Endothelial cell of umbilical vein (primary cell): ENCODE measurements around the gene GUCA1A. TPM values are rescaled to one million over a fixed set of nuclear protein-coding genes. Genes with fewer than 3 reads are reported as not detected.

ENCODE experiments used
- BruUV-seq: library from RNA; stranded (reverse); fragments of 400-500 nt; replicated peaks from 2 replicates; lab custom pipeline; 2021; lab: Mats Ljungman, UMichigan
- CTCF ChIA-PET: fragments of 300-600, 350-600 bp; sonication (Branson Sonifier 250); formaldehyde crosslinking; loops from one replicate; lab custom pipeline; 2021; ENCODE audit warnings: antibody characterized with exemption, inconsistent platforms; lab: Charles Lee
- POLR2A ChIA-PET: fragments of 300-600, 350-600 bp; sonication (Branson Sonifier 250); formaldehyde crosslinking; loops from one replicate; lab custom pipeline; 2021; ENCODE audit warnings: antibody characterized with exemption, inconsistent platforms; lab: Charles Lee
- DNase-seq: peaks from one replicate; pipeline ENCODE4 v3.0.0-alpha.2; 2011; ENCODE audit warnings: low read depth, low spot score
- FAIRE-seq: peaks from 2 replicates; lab custom pipeline; 2011; peaks lifted over from hg19 to GRCh38; lab: Jason Lieb, UNC
- H2AFZ ChIP-seq: 2 replicates; pipeline ENCODE4 v1.6.0; 2012; ENCODE audit warnings: low read depth, low read length, control low read depth, inconsistent platforms
- H3K27ac ChIP-seq: 2 replicates; pipeline ENCODE4 v1.5.1; 2011; ENCODE audit warnings: low read depth, mild to moderate bottlenecking, control low read depth, low read length, moderate library complexity; ENCODE audit not compliant: insufficient read depth
- H3K27me3 ChIP-seq, 2 experiments: 2 replicates each; pipeline versions ENCODE4 v1.6.0 to v1.6.1; 2011; ENCODE audit warnings: low read length in 2 of 2, mixed read lengths in 1 of 2; ENCODE audit not compliant: control insufficient read depth in 2 of 2, insufficient read depth in 2 of 2
- H3K36me3 ChIP-seq, 2 experiments: 2 replicates in 1 of 2; 3 replicates in 1 of 2; pipeline ENCODE4 v1.5.1; 2011; ENCODE audit warnings: low read length in 2 of 2, mild to moderate bottlenecking in 1 of 2, moderate library complexity in 1 of 2; ENCODE audit not compliant: control insufficient read depth in 2 of 2, insufficient read depth in 2 of 2; ENCODE audit errors: extremely low read depth in 1 of 2
- H3K4me1 ChIP-seq: 3 replicates; pipeline ENCODE4 v1.5.1; 2011; ENCODE audit warnings: mild to moderate bottlenecking, low read length; ENCODE audit not compliant: control insufficient read depth, insufficient read depth; ENCODE audit errors: extremely low read depth
- H3K4me2 ChIP-seq: 2 replicates; pipeline ENCODE4 v1.6.1; 2011; ENCODE audit warnings: low read length, control low read depth, mixed read lengths; ENCODE audit not compliant: insufficient read depth
- H3K4me3 ChIP-seq, 3 experiments: fragments of 200-600 bp in 1 of 3; sonication (generic), shearing (Covaris generic) in 1 of 3; replicated peaks in 1 of 3; 2 replicates each; pipeline ENCODE4 v1.5.1; 2011 to 2016; ENCODE audit warnings: control low read depth in 3 of 3, low read length in 3 of 3, mild to moderate bottlenecking in 2 of 3, inconsistent platforms in 1 of 3, low read depth in 1 of 3, moderate library complexity in 1 of 3; ENCODE audit not compliant: insufficient read depth in 1 of 3
- H3K79me2 ChIP-seq: 2 replicates; pipeline ENCODE4 v1.6.0; 2012; ENCODE audit warnings: low read length, inconsistent platforms; ENCODE audit not compliant: control insufficient read depth, insufficient read depth
- H3K9ac ChIP-seq: replicated peaks from 2 replicates; pipeline ENCODE3; 2011; ENCODE audit warnings: low read length, control low read depth; ENCODE audit not compliant: insufficient read depth; ENCODE audit errors: extremely low read depth
- H3K9me1 ChIP-seq: replicated peaks from 3 replicates; pipeline ENCODE4 v1.6.0; 2011; ENCODE audit warnings: mild to moderate bottlenecking, low read length; ENCODE audit not compliant: control insufficient read depth, insufficient read depth; ENCODE audit errors: extremely low read depth
- H3K9me3 ChIP-seq: replicated peaks from 2 replicates; pipeline ENCODE4 v1.5.1; 2012; ENCODE audit warnings: low read length, inconsistent platforms; ENCODE audit not compliant: control insufficient read depth, insufficient read depth
- H4K20me1 ChIP-seq: replicated peaks from 2 replicates; pipeline ENCODE3; 2011; ENCODE audit warnings: mild to moderate bottlenecking, low read length; ENCODE audit not compliant: control insufficient read depth, insufficient read depth; ENCODE audit errors: extremely low read depth
- EZH2 ChIP-seq: IDR thresholded peaks from 2 replicates; pipeline ENCODE4 v1.6.1; 2012; ENCODE audit warnings: borderline replicate concordance, low read depth, mild to moderate bottlenecking, moderate library complexity, low read length, inconsistent platforms; ENCODE audit not compliant: severe bottlenecking
- FOS ChIP-seq: IDR thresholded peaks from 2 replicates; pipeline ENCODE4 v1.6.1; 2011; ENCODE audit warnings: mild to moderate bottlenecking, low read length, moderate library complexity, borderline replicate concordance; ENCODE audit not compliant: insufficient read depth
- GATA2 ChIP-seq: IDR thresholded peaks from 2 replicates; pipeline ENCODE4 v1.7.0; 2011; ENCODE audit warnings: low read depth, mild to moderate bottlenecking, moderate library complexity, mixed read lengths, low read length; ENCODE audit not compliant: insufficient read length, insufficient read depth
- JUN ChIP-seq: IDR thresholded peaks from 2 replicates; pipeline ENCODE4 v1.6.1; 2011; ENCODE audit warnings: borderline replicate concordance, low read depth; ENCODE audit not compliant: insufficient read length, insufficient read depth
- MYC ChIP-seq: IDR thresholded peaks from one replicate; pipeline ENCODE4 v1.6.1; 2011; ENCODE audit warnings: mild to moderate bottlenecking, low read depth, low read length
- POLR2A ChIP-seq: IDR thresholded peaks from 2 replicates; pipeline ENCODE4 v1.6.1; 2012; ENCODE audit warnings: low read depth, mild to moderate bottlenecking, control low read depth, low read length
- POLR2AphosphoS5 ChIP-seq: IDR thresholded peaks from 2 replicates; pipeline ENCODE4 v1.6.1; 2012; ENCODE audit warnings: low read depth, mild to moderate bottlenecking, control low read depth, low read length, moderate library complexity; ENCODE audit not compliant: insufficient read depth
- dilution Hi-C: fragments of 300-500 bp; cut with MboI; formaldehyde crosslinking; loops from one replicate; pipeline ENCODE4 v1.15.0; 2019; ENCODE audit warnings: low sequenced_read_pairs; ENCODE audit not compliant: extremely low pct_ligation_motif_present
- intact Hi-C: fragments of 100-400 bp; cut with micrococcal nuclease; formaldehyde crosslinking; loops from one replicate; pipeline ENCODE4 v1.10.0; 2022
- polyA plus RNA-seq, 4 experiments: library from polyadenylated mRNA; depleted of rRNA in 3 of 4; stranded (reverse) in 3 of 4; unstranded in 1 of 4; fragments of >200 nt; gene quantifications; 2 replicates each; pipeline versions ENCODE4 v1.2.1 to v1.2.3, GENCODE V29; 2011 to 2012; ENCODE audit warnings: missing spikeins in 1 of 4
- total RNA-seq: library from RNA; stranded (reverse); gene quantifications from 2 replicates; pipeline ENCODE4 v1.2.3, GENCODE V29; 2021
- TF ChIP-seq, protein P1 (sequence below): IDR thresholded peaks from 2 replicates; pipeline ENCODE4 v1.6.1; 2011; ENCODE audit not compliant: insufficient read depth, insufficient read length
- TF ChIP-seq, protein P2 (sequence below), 2 donors: IDR thresholded peaks; 1 replicate in 1 of 2; 2 replicates in 1 of 2; pipeline ENCODE4 v1.5.1; 2011; ENCODE audit warnings: low read length in 2 of 2, mild to moderate bottlenecking in 2 of 2, moderate library complexity in 2 of 2, control low read depth in 1 of 2, inconsistent platforms in 1 of 2, low read depth in 1 of 2; ENCODE audit not compliant: insufficient read depth in 1 of 2; ENCODE audit errors: extremely low read depth in 1 of 2

Gene GUCA1A
- total and polyA plus RNA-seq, 2 donors (not counting 3 experiments of a cell fraction or from before 2014, with no cell fraction given): 0.04 to 0.22 TPM

DNA sequence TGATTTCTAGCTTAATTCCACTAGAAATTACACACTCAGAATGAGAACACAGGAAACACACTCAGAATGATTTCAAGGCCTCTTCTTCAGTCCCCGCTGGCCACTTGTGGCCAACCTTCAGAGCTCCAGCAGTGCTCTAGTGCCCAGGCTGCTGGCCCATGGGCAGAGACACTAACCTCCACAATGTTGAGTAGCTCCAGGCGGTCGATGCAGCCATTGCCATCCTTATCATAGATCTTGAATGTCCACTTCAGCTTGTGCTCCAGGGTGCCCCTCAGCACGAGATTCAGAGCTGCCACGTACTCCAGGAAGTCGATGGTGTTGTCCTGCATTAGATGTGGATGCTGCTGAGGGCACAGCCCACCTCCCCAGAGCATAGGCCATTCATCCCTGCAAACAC is 15.2 kb downstream of the GUCA1A start:
- Histone ChIP-seq H2AFZ (no peak overlapping the region), H4K20me1 (no peaks in the 10 kb centered on the region), H3K9me3 (no peaks in the 10 kb centered on the region), H3K79me2 (no peaks in the 10 kb centered on the region), H3K36me3 (no peaks in the 10 kb centered on the region), H3K27ac (no peak overlapping the region), H3K27me3 (peaks cover 2 to 4% of the 10 kb centered on the region in 2 experiments), H3K9me1 (no peaks in the 10 kb centered on the region), H3K4me2 (no peak overlapping the region), H3K4me3 (no peak overlapping the region), H3K4me1 (no peaks in the 10 kb centered on the region), H3K9ac (no peak overlapping the region)
- no peak for DNase-seq
- dilution Hi-C loops: no loop called here
- intact Hi-C loops: no loop called here
- BruUV-seq: no TSS peak
- FAIRE-seq: no peak
- ChIA-PET CTCF (interaction anchor here (1.1 to 1.9 kb wide), 3 partner anchors 12 to 359 kb away, joined by 6 to 7 read pairs (median 7); no protein-coding TSS in a partner anchor), POLR2A (interaction anchor here (0.6 kb wide), 1 partner anchor 138 kb away, joined by 4 read pairs; no protein-coding TSS in a partner anchor)
- TF ChIP-seq MYC: no peak
- no peak for TF ChIP-seq FOS
- no peak for TF ChIP-seq POLR2A
- TF ChIP-seq JUN: no peak
- no peak for TF ChIP-seq GATA2
- TF ChIP-seq, protein P1, sequence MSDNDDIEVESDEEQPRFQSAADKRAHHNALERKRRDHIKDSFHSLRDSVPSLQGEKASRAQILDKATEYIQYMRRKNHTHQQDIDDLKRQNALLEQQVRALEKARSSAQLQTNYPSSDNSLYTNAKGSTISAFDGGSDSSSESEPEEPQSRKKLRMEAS: no peak
- TF ChIP-seq, protein P2, sequence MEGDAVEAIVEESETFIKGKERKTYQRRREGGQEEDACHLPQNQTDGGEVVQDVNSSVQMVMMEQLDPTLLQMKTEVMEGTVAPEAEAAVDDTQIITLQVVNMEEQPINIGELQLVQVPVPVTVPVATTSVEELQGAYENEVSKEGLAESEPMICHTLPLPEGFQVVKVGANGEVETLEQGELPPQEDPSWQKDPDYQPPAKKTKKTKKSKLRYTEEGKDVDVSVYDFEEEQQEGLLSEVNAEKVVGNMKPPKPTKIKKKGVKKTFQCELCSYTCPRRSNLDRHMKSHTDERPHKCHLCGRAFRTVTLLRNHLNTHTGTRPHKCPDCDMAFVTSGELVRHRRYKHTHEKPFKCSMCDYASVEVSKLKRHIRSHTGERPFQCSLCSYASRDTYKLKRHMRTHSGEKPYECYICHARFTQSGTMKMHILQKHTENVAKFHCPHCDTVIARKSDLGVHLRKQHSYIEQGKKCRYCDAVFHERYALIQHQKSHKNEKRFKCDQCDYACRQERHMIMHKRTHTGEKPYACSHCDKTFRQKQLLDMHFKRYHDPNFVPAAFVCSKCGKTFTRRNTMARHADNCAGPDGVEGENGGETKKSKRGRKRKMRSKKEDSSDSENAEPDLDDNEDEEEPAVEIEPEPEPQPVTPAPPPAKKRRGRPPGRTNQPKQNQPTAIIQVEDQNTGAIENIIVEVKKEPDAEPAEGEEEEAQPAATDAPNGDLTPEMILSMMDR (IDR thresholded peaks at IDR 0.05; ENCODE audit: extremely low read depth in 1 of 2, insufficient read depth in 1 of 2, low read depth in 1 of 2, low read length in 2 of 2): no peak
- no peak for TF ChIP-seq EZH2
- no peak for TF ChIP-seq POLR2AphosphoS5
